Smooth muscle cell (in vitro differentiated cells): Measurements from ENCODE around the gene HDAC4. TPM values are rescaled to one million over a fixed set of nuclear protein-coding genes. Genes with fewer than 3 reads are reported as not detected.

ENCODE experiments used
- DNase-seq: peaks from one replicate; lab custom pipeline; 2025; ENCODE audit not compliant: unreplicated experiment; lab: John Stamatoyannopoulos, UW
- H2AFZ ChIP-seq: fragments of 200-600 bp; sonication (generic); 2 replicates; pipeline ENCODE4 v1.6.0; 2016; ENCODE audit warnings: antibody characterized with exemption, low read depth, mild to moderate bottlenecking
- H3F3A ChIP-seq: fragments of 200-600 bp; sonication (generic); 2 replicates; pipeline ENCODE4 v1.6.0; 2017; ENCODE audit warnings: antibody characterized with exemption, low read depth
- H3K27ac ChIP-seq: fragments of 200-600 bp; sonication (generic); 2 replicates; pipeline ENCODE4 v1.5.1; 2016; ENCODE audit warnings: low read depth, mild to moderate bottlenecking
- H3K27me3 ChIP-seq: fragments of 200-600 bp; sonication (generic); 2 replicates; pipeline ENCODE4 v1.6.1; 2016; ENCODE audit warnings: low read depth, mild to moderate bottlenecking
- H3K36me3 ChIP-seq: fragments of 200-600 bp; sonication (generic); 2 replicates; pipeline ENCODE4 v1.5.1; 2016; ENCODE audit warnings: low read depth
- H3K4me1 ChIP-seq: fragments of 200-600 bp; sonication (generic); 2 replicates; pipeline ENCODE4 v1.5.1; 2016; ENCODE audit warnings: low read depth
- H3K4me2 ChIP-seq: fragments of 200-600 bp; sonication (generic); 2 replicates; pipeline ENCODE4 v1.6.0; 2016; ENCODE audit warnings: mild to moderate bottlenecking
- H3K4me3 ChIP-seq: fragments of 200-600 bp; sonication (generic); 2 replicates; pipeline ENCODE4 v1.5.1; 2016; ENCODE audit warnings: mild to moderate bottlenecking
- H3K79me2 ChIP-seq: fragments of 200-600 bp; sonication (generic); 2 replicates; pipeline ENCODE4 v1.6.0; 2016; ENCODE audit warnings: low read depth, mild to moderate bottlenecking
- H3K9ac ChIP-seq: fragments of 200-600 bp; sonication (generic); 2 replicates; pipeline ENCODE4 v1.6.0; 2016; ENCODE audit warnings: low read depth
- H3K9me3 ChIP-seq: fragments of 200-600 bp; sonication (generic); replicated peaks from 2 replicates; pipeline ENCODE4 v1.5.1; 2016; ENCODE audit warnings: low read depth
- H4K20me1 ChIP-seq: fragments of 200-600 bp; sonication (generic); 2 replicates; pipeline ENCODE4 v1.6.0; 2016; ENCODE audit warnings: low read depth
- CTCF ChIP-seq: fragments of 200-600 bp; sonication (generic); IDR thresholded peaks from 2 replicates; pipeline ENCODE4 v1.5.1; 2017; ENCODE audit warnings: borderline replicate concordance, mild to moderate bottlenecking, antibody characterized with exemption; ENCODE audit not compliant: insufficient read depth, poor library complexity, severe bottlenecking
- WGBS: methylation state at CpG from one replicate; pipeline ENCODE4 v1.1.7; 2016; ENCODE audit warnings: low lambda C conversion rate; 5-methylcytosine and 5-hydroxymethylcytosine counted together
- polyA plus RNA-seq: library from polyadenylated mRNA; unstranded; fragments of >200 nt; fragmentation: Nextera tagmentation; extraction: Ambion mirVana; gene quantifications from 2 replicates; pipeline ENCODE4 v1.2.1, GENCODE V29; 2016
- total RNA-seq: library from RNA; depleted of rRNA; stranded (reverse); fragments of >200 nt; gene quantifications from 2 replicates; pipeline ENCODE4 v1.2.3, GENCODE V29; 2014

HDAC4 gene
- total and polyA plus RNA-seq, 2 experiments from 2014 or later = 6.2 to 35.7 TPM

- H3K36me3 ChIP-seq = no peaks in the 10 kb centered on the region
- TF ChIP-seq CTCF = no peak
- 93% methylated on average over 17 of the region's 17 CpGs for WGBS
- H3K27me3 ChIP-seq = no peaks in the 10 kb centered on the region
- H3K9me3 ChIP-seq = no peaks in the 10 kb centered on the region
- H3K4me3 ChIP-seq = no peak overlapping the region
- H3F3A ChIP-seq = no peaks in the 10 kb centered on the region
- H3K4me2 ChIP-seq = no peak overlapping the region
- H3K4me1 ChIP-seq = no peaks in the 10 kb centered on the region
- no peak overlapping the region for H3K27ac ChIP-seq
- DNase-seq = no peak
- no peak overlapping the region for H3K9ac ChIP-seq
- H2AFZ ChIP-seq = no peak overlapping the region
- no peaks in the 10 kb centered on the region for H3K79me2 ChIP-seq
- H4K20me1 ChIP-seq = no peaks in the 10 kb centered on the region
Observed at GRCh38 chr2:239093952-239094351, 306.9 kb downstream of the HDAC4 start.

GRCh38 chr2:239093542-239093941 is 307.3 kb downstream of the HDAC4 start:
- Histone ChIP-seq H3K4me1 (no peaks in the 10 kb centered on the region), H3K27me3 (no peaks in the 10 kb centered on the region), H3K9ac (no peak overlapping the region), H3K4me2 (no peak overlapping the region), H3K27ac (no peak overlapping the region), H4K20me1 (no peaks in the 10 kb centered on the region), H3K79me2 (no peaks in the 10 kb centered on the region), H3K9me3 (no peaks in the 10 kb centered on the region), H3F3A (no peaks in the 10 kb centered on the region), H2AFZ (no peak overlapping the region), H3K4me3 (no peak overlapping the region), H3K36me3 (no peaks in the 10 kb centered on the region)
- 92% methylated on average over 7 of the region's 7 CpGs for WGBS
- no peak for DNase-seq
- no peak for TF ChIP-seq CTCF

- H3K79me2 ChIP-seq = no peaks in the 10 kb centered on the region
- H3K4me2 ChIP-seq = no peak overlapping the region
- no peak for TF ChIP-seq CTCF
- no peak for DNase-seq
- no peak overlapping the region for H3K4me3 ChIP-seq
- H4K20me1 ChIP-seq = no peaks in the 10 kb centered on the region
- no peak overlapping the region for H2AFZ ChIP-seq
- no peaks in the 10 kb centered on the region for H3F3A ChIP-seq
- no peaks in the 10 kb centered on the region for H3K27me3 ChIP-seq
- H3K4me1 ChIP-seq = no peaks in the 10 kb centered on the region
- 94% methylated on average over 27 of the region's 27 CpGs for WGBS
- H3K9ac ChIP-seq = no peak overlapping the region
- no peak overlapping the region for H3K27ac ChIP-seq
- H3K9me3 ChIP-seq = no peaks in the 10 kb centered on the region
- H3K36me3 ChIP-seq = no peaks in the 10 kb centered on the region
Observed at GRCh38 chr2:239092571-239093294, 308.1 kb downstream of the HDAC4 start.

- Histone ChIP-seq H3K4me3 (no peak overlapping the region), H3K27ac (no peak overlapping the region), H3K4me2 (no peak overlapping the region), H3K27me3 (no peaks in the 10 kb centered on the region), H3F3A (no peaks in the 10 kb centered on the region), H3K9me3 (no peaks in the 10 kb centered on the region), H3K79me2 (no peaks in the 10 kb centered on the region), H3K36me3 (no peaks in the 10 kb centered on the region), H2AFZ (no peak overlapping the region), H3K4me1 (no peaks in the 10 kb centered on the region), H3K9ac (no peak overlapping the region), H4K20me1 (no peaks in the 10 kb centered on the region)
- TF ChIP-seq CTCF = no peak
- no peak for DNase-seq
- WGBS = 98% methylated on average over 13 of the region's 13 CpGs
Observed at GRCh38 chr2:239089884-239090283, 310.9 kb downstream of the HDAC4 start.
